Forelimb muscle (tissue), 1 donor: Measurements from ENCODE around the gene ETNK1. TPM values are rescaled to one million over a fixed set of nuclear protein-coding genes. Genes with fewer than 3 reads are reported as not detected.
"Not testable (repeated sequence)": the region's sequence is repeated elsewhere in the genome, so short reads cannot be mapped to it uniquely, and the experiment has no call there.

Experiments
- DNase-seq: peaks from one replicate; pipeline ENCODE4 v3.0.0-alpha.2; 2013; ENCODE audit warnings: low read depth
- polyA plus RNA-seq: library from polyadenylated mRNA; unstranded; fragments of 120-200 nt; gene quantifications from one replicate; pipeline ENCODE4 v1.2.1, GENCODE V29; 2013; ENCODE audit not compliant: insufficient read length

ETNK1 gene
- polyA plus RNA-seq, 1 donor: 19.7 TPM

DNA sequence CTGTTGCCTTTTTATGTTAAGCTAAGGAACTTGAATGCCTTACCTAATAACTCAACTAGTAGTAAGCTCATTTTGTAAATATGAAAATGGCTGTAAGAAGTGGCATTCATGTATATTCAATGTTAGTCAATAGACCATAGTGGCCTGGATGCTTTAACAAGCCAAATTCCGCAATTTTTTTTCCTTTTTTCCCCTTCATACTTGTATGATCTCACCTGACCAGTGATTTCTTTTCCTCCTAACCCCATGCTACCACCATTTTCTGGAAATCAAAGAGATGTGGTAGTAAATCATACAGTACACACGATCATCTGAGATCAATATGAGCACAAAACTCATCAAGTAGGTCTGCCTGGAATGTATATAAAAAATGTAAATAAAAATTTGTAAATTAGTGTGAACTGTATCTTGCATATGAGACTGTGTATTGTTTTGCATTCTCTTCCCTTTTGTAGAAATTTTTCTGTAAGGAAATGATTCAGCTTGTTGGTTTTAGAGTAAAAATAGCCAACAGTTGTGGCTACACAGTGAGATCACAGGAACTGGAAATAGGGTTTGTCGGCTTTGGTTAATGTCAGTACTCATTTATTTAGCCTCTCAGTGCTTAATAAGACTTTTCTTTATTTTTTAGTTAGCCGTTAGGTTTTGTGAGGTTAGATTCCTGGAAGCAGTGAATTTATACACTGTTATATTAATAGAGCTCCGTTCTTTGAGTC, 62.5 kb downstream of the ETNK1 start:
- DNase-seq: no peak

DNA sequence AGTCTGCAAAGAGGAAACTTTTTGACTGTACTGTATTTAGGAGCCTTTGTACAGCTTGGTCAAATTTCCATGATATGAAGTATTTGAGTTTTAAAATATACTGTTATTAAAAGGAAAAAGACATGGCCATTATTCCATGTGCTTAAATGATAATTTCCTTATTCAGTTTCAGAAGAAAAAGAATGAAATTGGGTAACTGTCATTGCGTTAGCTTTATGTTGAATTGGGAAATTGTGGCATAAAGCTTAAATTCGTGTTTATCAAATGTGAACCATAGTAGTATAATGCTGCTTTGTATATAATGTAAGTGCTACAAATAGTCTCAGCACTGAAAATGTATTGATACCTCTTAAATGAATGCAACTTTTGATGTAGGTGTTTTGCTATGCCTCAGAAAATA, 64.9 kb downstream of the ETNK1 start:
- no peak for DNase-seq

DNA sequence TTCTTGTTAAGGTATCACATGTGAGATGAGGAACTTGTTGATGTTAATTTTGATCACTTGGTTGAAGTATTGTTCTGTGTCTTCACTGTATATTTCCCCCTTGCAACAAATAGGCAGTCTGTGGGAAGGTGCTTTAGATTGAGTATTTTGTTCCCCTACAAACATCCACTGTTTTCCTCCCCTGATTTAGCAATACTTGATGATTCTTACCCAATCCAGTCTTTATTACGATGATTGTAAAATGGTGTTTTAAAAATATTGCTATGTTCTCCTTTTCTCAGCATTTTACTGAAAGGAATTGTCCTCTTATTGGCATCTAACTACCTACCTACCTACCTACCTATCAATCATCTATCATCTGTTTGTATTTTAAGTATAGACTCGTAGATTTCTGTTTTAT, 66.3 kb downstream of the ETNK1 start:
- no peak for DNase-seq

DNA sequence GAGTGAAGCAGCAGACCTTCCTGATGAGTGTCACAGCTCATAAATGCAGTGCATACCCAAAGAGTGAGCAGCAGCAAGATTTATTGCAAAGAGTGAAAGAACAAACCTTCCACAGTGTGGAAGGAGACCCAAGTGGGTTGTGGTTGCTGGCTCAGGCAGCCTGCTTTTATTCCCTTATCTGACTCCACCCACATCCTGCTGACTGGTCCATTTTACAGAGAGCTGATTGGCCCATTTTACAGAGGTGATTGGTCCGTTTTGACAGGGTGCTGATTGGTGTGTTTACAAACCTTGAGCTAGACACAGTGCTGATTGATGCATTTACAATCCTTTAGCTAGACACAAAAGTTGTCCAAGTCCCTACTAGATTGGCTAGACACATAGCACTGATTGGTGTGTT, 67.5 kb downstream of the ETNK1 start:
- DNase-seq: not testable (repeated sequence)

DNA sequence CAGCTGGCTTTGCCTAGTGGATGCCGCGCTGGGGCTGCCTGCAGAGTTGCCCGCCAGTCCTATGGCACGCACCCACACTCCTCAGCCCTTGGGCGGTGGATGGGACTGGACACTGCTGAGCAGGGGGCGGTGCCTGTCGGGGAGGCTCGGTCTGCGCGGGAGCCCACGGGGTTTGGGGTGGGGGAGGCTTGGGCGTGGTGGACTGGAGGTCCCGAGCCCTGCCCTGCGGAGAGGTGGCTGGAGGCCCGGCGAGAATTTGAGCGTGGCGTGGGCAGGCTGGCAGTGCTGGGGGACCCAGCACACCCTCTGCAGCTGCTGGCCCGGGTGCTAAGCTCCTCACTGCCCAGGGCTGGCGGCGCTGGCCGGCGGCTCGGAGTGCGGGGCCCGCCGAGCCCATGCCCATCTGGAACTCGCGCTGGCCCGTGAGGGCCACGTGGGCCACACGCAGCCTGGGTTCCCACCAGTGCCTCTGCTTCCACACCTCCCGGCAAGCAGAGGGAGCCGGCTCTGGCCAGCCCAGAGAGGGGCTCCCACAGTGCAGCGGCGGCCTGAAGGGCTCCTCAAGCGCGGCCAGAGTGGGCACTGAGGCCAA, 68.1 kb downstream of the ETNK1 start:
- DNase-seq: no peak

DNA sequence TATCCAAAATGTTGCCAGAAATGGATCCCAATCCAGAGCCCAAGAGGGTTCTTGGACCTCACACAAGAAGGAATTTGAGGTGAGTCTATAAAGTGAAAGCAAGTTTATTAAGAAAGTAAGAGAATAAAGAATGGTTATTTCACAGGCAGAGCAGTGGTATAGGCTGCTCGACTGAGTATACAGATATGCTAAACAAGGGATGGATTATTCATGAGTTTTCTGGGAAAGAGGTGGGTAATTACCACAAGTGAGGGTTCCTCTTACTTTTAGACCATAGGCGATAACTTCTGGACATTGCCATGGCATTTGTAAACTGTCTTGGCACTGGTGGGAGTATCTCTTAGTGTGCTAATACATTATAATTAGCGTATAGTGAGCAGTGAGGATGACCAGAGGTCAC, 73.6 kb downstream of the ETNK1 start:
- no peak for DNase-seq

DNA sequence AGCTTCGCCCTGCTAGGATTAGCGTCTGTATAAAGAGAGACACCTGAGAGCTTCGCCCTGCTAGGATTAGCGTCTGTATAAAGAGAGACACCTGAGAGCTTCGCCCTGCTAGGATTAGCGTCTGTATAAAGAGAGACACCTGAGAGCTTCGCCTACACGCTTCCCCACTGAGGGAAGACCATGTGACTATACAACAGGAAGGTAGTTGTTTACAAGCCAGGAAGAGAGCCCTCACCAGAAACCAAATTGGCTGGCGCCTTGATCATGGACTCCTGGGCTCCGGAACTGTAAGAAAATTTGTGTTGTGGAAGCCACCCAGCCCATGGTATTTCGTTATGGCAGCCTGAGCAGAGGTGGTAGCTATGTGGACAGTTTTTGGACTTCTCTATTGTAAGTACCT, 74.7 kb downstream of the ETNK1 start:
- not testable (repeated sequence) for DNase-seq

DNA sequence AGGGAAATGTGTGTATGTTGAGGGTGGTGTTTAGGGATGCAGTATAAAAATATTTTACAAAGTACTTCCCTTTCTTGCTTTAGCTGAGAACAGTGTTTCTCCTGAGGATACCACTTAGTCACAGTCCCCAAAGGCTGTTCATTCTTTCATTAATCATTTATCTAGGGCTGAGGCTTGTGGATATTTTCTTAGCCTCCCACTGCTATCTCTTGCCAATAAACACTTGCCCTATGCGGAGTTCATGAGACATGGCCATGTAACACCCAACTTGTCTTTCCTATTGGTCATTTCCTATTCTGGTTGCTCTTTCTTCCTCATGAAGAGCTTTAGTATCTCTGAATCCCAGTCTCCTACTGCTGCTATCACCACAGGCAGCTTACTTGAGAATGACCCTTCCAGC, 75.1 kb downstream of the ETNK1 start:
- DNase-seq: no peak

DNA sequence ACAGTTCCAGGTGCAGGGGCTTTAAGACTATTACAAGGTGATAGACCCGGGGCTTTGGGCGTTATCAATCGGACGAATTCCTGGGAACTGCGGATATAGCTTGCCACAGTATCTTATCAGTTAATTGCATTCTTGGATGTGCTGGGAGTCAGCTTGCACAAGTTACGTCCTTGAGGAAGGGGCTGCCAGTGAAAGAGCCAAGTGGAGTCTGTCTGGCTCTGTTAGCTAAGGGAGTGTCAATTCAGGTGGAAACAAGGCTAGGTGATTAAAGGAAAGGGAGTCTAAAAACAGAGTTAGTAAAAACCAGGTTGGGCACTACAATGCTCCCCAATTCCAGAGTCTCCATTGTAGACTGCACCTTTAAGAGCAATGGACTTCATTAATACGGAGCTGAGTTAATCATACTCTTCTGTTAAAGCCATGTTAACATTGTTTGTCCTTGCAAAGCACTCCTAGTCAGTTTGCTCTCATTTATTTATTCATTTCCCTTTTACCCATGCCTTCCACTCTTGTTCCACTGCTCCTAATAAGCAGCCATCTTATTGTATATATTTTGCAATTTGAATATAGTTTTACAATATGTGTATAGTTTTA, 76.3 kb downstream of the ETNK1 start:
- not testable (repeated sequence) for DNase-seq

DNA sequence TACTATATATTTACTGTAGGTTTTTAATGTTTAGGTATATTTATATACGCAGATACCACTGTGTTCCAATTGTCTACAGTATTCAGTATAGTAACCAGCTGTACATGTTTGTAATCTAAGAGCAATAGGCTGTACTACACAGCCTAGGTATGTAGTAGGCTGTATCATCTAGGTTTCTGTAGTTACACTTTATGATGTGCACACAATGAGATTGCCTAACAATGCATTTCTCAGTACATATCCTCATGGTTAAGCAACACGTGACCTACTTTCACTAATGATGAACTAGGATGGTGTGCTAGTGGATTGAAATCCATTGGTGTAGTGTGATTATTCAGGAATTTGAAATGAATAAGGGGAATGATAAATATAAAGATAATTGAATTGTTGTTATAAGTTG, 77.7 kb downstream of the ETNK1 start:
- no peak for DNase-seq

DNA sequence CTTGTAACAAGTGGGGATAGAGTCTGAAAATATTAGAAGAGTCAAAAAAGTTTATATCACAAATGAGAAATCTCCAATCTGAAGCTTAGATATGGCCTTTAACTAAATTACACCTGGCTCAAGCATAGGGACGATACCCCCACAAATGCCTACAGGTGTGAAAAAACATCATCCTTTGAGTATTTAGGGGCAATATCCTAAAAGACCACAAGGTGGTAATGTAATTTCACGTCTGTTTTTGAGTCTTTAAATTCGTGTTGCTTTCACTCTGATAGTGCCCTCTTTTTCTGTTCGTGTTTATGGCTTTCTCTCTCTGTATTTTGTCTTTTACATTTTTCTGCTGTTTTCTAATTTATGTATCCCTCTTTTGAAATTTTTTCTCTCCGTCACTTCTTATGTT, 84.3 kb downstream of the ETNK1 start:
- no peak for DNase-seq

DNA sequence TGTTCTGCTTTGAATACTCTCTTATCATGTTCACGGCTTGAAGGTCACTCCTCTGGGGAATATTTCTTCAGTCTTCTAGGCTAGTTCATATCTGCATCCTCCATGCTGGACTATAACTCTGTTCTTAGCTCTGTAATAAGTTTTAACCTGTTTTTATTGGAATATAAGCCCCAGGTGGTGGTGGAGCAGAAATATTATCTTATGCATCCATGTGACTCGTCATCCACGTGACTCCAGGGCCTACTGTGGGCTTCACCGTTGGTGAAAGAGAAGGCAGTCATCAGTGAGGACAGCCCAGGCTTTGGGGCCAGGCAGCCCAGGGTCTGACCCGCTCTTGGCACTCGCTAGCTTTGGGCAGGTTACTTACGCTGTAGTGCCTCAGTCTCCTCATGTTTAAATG, 87.1 kb downstream of the ETNK1 start:
- no peak for DNase-seq

DNA sequence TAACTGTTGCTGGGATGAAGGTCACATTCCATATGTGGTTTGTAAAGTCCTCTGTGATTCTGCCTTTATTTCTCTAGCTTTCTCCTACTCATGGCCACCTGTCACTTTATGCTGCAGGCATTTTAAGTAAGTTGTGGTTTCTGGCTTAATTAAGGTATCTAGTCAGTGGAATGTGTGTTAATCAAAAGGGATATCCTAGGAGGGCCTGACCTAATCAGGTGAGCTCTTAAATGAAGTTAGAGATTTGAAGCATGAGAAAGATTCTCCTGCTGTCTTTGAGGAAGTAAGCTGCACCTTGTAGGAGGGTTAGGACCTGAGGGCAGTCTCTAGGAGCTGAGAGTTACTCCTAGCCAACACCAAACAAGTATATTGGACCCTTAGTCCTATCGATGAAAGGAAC, 90.3 kb downstream of the ETNK1 start:
- DNase-seq: no peak

DNA sequence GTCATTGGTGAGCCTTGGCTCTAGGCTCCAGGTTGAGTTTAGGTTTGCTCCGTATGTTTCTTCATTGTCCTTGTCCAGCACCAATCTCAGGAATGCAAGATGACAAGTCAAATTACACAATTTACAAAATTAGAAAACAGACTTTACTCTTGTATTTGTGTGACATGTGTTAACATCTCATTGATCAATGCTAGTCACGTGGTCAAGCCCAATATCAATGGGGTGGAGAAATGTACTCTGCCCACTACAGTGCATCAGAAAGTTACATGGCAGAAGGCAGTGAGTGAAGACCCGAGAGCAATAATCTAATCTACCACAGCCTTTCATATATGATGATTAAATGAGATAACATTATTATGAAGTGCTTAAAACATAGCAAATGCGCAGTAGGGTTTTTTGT, 94.8 kb downstream of the ETNK1 start:
- no peak for DNase-seq

DNA sequence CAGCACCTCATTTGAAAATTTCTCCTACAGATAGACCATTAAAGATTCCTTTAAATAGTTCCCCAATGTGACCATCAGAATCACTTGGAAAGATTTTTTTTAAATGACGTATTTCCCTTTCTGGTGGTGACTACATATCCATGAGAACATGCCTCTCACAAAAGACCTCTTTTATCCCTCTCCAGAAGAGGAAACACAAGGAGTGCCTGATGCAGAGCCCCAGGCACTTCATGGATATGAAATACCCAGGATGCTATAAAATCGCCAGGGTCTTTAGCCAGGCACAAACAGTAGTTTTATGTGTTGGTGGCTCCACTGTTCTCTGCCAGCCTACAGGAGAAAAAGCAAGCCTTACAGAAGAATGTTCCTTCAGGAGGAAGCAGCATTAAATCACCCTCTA, 97.1 kb downstream of the ETNK1 start:
- DNase-seq: no peak

DNA sequence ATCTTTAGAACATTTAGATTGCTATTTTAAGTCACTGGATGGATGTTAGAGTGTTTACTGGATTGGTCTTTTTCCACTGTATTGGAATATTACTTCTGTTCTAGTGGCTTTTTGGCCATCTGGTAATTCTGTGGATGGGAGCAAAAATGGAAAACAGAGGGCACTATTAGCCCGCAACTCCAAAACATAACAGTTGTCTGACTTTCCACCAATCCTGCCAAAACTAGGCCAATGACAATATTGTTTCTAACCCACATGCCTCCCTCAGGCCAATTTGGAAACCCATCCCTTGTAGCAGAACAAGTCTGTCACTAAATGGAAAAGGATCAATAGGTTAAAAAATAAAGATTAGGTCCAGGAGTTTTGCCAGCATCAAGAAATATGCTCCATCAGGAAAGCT, 97.8 kb downstream of the ETNK1 start:
- DNase-seq: no peak

DNA sequence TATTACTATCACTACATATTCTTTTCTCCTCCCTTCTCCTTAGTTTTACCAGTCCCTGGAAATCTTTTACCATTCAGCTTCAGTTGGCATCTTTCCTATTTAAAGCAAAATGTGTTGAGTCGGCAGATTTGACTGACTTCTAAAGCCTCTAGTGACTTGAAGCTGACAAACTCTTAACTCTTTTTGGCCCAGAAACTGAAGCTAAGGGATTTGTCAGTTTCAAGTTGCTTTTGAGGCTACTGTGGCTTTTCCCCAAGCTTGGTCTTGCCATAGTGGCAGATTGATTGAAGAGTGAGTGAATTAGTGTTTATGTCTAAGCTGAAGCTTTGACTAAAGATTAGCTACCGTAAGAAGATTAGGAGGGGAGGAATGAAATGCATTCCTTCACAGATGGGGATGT, 104.0 kb downstream of the ETNK1 start:
- DNase-seq: no peak

DNA sequence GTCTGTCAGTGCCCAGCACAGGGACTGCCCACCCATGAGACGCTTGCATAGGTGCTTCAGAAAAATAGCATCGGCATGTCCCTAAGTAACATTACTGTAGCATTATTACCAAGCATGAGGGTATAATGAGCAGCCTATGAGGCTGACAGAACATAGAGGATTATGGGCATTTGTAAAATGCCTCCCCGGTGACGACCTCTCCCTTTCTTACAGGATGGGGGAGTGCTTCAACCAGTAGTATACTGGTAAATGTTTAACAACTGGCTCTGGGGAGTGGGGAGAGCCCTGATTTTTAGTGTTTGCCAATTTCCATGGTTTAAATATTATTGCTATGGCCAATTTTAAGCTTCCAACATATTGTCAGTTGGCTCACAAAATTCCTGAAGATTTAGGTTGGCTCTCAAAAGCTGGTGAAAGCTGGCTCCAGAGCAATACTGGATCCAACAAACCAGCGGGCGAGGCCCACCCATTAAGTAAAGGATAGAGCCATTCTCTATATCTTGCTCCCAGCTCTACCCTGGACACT, 104.5 kb downstream of the ETNK1 start:
- DNase-seq: no peak

DNA sequence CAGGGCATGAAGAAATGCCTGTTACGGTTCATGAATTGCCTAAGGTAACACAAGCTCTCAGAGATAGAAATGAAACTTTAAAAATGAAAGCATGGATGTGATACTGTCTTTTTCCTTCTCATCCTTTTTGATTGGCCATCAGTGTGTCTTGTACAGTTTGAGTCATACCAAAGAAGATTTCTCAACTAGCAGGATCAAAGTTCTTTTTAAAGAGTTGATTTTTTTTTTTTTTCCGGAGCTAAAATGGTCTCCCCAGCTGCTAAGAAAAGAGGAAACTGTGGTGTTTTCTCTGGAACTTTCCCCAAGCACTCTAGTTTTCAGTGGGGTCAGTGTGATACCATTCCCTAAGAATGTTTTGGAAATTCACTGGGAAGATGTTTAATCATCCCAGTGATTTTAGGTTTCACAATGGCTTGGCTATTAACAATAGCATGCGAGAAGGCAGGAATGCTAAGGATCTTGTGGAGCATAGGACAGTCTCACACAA, 105.0 kb downstream of the ETNK1 start:
- DNase-seq: no peak

DNA sequence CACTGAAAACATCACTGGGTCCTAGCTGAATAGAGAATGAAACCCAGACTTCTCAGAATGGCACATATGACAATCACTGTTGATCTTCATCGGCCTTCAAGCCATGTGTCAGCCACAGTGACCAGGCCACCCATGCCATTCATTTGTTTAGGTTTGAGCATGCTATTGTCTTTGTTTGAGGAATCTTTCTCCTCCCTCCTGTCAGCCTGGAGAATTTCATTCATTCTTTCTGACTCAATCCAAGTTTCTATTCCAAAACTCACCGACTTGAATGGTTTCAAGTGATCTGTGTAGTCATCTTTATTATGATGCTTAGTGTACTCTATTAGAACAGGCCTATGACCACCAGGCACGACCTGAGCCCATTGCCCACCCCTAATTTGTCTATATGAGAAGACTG, 106.3 kb downstream of the ETNK1 start:
- DNase-seq: no peak

DNA sequence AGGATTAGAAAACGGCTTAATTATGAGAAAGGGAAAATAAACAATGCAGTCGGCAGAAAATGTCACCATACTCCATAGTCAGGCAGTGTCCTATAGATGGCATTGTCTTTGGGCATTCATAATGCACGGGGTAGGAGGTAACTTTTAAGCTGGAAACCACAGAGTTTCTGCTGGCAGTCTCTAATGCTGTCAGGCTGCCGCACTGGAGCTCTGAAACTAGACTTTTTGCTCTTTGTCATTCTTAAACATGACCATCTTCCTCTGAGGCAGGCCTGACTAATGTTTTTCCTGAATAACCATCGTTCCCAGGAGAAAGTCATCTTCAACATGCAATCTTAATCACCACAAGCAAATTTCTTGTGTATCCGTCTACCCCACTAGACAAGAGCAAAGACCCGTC, 108.8 kb downstream of the ETNK1 start:
- no peak for DNase-seq

DNA sequence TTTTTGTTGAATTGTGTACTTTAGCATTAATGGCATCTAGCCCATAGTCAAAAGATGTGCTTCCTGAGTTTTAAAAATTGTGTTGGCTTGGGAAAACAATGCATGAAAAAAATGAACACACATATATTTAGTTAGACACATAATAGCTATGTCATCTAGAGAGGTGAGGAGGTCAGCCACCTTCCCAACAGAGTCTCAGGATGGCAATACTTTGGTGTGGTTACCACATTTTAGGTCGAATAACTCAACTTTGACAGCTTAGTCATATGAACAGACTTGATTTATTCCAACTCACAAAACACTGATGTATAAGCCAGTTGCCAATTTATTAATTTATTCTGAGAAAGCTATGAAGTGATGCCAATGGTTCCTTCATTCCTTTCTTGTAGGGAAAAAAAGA, 114.0 kb downstream of the ETNK1 start:
- DNase-seq: no peak
